ENCODE results near the gene STK24.

- TF ChIP-seq ARNTL (CRISPR knock-in tag; IDR thresholded peaks at IDR 0.05; ENCODE audit: borderline replicate concordance, low read depth) (no peak), CREB5 (CRISPR knock-in tag; IDR thresholded peaks at IDR 0.05; ENCODE audit: low read depth) (no peak), OSR1 (CRISPR knock-in tag; IDR thresholded peaks at IDR 0.05) (no peak), PATZ1 (CRISPR knock-in tag; IDR thresholded peaks at IDR 0.05; ENCODE audit: borderline replicate concordance) (no peak), POU6F1 (CRISPR knock-in tag; IDR thresholded peaks at IDR 0.05; ENCODE audit: borderline replicate concordance, low read depth) (no peak)
Measured at GRCh38 chr13:98429081-98429480, 147.8 kb downstream of the STK24 start.
